GM21390 (cell line): ENCODE results near the gene ATP1A2.

ENCODE experiments used
- ATAC-seq: cut with Tn5 transposase; IDR thresholded peaks from one replicate; pipeline ENCODE4 v1.9.1; 2021; ENCODE audit not compliant: unreplicated experiment

ATP1A2 gene

DNA sequence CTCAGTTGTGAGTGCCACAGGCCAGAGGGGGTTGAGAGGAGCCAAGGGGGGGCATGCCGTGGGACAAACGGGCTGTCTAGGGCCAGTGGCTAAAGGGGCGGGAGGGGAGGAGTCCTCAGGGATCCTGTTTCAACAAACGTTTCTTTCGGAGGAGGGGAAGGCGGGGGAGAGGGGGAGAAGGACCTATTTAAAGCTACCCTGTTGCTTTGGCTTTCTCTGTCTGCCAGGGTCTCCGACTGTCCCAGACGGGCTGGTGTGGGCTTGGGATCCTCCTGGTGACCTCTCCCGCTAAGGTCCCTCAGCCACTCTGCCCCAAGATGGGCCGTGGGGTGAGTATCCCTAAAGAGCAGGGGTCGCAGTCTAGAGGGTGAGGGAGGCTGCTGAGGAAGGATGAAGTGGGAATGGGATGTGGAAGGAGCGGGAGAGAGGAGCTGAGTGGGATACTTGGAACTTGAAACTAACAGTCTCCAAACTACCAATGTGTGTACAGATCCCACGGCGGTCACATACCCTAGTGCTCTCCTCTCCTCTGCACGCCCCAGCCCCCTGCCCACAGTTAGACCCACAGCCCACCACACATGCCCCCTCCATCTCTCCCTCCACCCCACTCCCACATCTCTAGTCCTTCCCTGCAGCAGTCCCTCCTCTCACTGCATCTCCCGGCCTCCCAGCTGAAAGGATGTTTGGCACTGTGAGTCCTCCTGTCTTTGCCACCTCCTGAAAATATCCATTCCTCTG lies at the start of gene ATP1A2:
Gene ATP1A2 (plus strand): TSS at position 215 of the 738 bp plus-strand sequence. CDS start 103 bp downstream, at position 318.
- ATAC-seq = no peak

DNA sequence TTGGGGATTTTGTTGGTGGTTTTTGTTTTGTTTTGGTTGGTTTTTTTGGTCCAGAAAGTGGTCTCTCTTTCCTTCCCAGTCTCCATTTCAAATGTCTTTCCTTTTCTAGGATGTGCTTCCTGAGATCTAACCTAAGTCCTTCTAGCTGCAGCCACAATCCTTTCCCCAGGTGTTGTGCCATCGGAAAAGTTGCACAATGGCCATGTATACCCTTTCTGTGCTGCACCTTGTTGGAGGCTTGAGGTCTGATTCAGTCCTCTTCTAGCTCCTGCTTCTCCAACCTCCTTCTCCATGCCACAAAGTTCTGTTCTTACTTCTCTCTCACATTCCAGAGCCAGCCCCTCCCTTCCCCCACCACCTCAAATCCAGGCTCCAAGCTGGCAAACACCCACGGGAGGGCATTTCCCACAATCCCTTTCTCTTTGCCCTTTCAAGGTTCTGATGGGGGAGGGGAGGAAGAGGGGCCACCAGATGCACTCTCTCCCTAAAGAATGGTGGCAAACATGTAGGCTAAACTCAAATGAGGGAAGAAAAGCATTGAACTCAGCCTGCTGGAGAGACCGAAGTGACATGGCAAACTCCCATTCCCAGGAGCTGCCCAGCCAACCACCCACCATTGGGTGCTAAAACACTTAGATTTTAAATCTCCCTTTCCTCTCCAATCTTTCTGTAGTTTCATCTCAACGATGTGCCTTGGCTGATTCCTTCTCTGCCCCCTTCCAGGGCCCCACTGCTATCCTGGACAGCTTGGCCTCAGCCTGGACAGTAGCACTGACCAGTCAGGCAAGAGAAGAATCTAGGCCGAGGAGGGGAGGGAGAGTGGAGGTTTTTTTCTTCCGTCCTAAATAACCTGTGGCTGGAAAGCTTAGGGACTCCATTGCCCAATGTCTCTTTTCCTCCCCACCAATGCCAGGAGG lies 48.5 kb upstream of the ATP1A2 start:
- no peak for ATAC-seq

DNA sequence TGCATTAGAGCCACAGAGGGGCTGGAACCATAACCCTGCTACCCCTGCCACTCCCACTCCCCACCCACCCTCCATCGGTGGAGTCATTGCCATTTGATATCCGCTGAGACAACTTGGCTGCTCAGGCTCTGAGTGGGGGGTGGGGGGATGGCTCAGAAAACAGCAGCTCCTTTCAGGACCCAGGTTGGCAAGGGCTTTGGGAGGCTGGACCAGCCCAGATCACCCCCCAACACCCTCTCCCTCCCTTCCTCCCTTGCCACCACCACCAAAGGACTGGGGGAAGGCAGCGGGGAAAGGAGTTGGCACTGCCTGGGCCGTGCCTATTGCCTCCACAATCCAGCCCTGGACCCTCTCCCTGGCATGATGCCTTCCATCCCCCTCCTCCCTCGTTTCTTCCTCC lies 47.3 kb upstream of the ATP1A2 start:
- no peak for ATAC-seq

DNA sequence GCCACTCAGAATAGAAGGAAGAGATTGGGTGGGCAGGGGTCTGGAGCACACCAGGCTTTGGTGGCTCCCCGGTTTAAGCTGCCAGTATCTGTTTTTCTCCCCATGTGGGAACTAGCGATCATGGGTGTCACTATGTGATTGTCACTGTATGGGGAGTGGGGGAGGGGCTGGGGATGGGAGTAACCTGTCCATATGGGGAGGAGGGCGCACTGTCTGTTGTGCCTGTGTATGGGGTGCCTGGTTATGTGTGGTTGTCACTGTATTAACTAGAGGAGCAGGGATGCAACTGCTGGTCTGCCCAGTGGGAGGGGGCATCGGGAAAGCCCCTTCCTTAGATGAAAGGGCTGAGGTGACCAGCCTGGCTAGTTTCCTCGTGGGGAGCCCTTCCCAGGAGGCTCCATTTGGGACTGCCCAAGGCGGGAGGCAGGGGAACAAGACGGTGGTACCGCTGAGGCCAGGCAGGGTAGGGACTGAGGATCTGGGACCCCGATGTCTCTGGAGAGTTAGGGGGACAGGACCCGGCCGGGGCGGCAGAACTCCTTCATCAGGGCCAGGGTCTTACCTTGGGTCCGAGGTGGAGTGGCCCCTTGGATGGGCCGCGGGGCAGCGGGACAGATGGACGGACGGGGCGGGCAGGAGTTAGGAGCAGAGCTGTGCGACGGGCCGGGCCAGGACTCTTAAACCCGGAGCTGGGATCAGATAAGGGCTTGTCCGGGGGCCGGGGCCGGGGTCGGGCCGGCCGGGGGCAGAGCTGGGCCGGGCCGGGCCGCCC lies 45.9 kb upstream of the ATP1A2 start, which contains the start of gene KCNJ10:
Gene KCNJ10 (minus strand): TSS at position 701 of the 772 bp plus-strand sequence. CDS start 27,628 bp downstream, outside the sequence.
- ATAC-seq = no peak

DNA sequence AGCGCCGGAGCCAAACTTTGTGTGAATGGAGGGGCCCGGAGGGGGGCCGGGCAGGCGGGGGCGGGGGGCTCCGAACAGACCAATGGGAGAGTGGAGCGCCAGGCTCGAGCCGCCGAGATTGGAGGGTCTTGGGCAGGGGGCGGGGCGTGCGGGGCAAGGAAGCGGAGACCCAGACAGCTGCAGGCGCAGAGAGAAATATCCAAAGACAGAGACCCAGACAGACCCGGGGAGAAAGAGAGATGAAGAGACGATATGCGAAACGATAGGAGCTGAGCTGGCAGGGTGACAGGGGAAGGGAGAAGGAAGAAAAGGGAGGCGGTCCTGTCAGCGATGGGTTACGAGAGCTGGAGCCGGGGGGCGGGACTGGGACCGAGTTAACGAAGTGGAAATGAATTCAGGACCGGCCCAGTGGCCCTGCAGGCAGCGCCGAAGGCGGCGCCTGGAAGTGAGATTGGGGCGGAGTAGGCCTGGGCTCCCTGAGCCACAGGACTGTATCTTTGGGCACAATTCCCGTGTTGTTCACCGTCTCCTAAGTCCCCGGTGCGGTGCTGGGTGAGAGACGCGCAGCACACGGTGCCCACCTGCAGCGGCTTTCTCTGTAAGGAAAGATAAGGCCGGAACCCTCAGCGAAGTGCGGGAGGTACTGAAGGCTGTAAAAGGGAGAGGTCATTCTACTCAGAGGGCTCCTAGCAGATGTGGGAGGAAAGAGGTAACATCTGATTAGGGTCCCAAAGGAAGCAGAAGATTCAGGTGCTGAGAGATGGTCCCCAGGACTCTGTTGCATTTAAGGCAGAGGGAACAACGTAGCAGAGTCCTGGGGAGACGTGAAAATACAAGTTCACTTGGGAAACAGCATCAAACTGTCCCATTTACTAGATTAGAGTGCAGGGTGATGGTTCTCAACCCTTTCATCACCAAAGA lies 45.1 kb upstream of the ATP1A2 start:
- ATAC-seq = peak; percentile 52

DNA sequence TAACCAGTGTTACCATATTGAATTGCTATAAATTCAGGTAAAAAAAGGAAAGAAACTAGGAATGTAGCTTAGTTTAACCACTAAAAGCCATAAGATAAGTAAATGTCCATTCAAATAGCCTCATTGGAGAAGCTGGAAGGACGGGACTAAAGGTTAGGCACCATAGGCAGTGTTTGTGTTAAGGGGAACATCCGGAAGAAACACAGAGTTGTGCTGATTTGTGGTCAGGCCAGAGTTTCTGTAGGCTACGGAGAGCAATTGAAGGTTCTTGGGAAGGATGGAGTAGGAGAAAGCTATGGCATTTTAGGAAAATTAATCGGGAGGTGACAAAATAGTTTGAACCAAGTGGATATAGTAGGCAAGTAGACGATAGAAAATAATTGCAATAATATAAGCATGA lies 44.3 kb upstream of the ATP1A2 start:
- no peak for ATAC-seq

DNA sequence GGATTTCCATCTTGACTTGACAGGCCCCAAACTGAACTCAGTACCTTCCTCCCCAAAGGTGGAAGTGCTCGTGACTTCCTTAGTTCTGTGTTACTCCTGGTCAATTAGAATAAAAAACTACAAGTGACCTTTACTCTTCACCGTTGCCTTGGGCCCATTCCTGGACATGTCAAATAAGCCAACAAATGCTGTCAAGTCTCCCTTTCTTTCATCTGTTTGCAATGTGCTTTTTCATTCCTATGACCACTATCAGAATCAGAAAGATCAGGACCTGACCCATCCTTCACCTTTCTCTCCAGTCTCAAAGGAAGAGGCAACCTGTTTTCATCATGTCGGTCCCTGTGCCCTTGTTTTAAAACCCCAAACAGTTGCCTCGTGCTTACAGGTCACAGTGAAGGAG lies 40.7 kb upstream of the ATP1A2 start:
- no peak for ATAC-seq

DNA sequence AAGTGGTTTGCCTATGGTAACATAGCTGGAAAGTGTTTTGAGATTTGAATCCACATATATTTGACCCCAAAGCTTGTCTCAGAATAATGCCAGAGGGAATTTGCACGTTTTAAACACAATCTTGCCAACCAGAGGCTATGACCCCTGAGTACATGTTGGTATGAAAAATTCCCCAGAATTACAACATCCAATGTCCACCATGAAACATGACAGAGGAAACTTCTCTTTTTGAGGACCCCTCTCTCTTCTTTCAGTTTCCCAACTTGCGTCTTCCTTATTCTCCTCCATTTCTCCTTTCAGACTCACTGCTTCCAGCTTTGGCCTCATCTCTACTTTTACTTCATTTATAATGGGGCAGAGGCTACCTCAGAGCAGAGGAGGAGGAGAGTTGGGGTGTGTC lies 39.7 kb upstream of the ATP1A2 start:
- no peak for ATAC-seq

DNA sequence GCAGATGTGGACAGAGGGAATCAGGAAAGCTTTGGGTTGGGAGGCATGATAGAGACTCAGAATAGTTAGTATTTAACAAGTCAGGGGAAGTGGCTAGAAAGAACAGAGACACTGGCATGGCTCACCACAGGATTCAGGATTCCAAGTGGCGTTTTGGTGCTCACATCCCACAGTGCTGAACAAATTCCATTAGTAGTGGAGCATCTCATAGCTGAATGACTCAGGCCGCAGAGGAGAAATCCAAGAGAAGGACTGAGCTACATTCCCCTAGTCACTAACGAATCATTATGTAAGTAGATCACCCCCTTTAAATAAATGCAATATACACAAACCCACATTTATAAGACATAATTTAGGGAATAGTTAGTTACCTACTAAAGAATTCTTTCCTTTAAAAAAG lies 39.3 kb upstream of the ATP1A2 start:
- ATAC-seq = no peak

DNA sequence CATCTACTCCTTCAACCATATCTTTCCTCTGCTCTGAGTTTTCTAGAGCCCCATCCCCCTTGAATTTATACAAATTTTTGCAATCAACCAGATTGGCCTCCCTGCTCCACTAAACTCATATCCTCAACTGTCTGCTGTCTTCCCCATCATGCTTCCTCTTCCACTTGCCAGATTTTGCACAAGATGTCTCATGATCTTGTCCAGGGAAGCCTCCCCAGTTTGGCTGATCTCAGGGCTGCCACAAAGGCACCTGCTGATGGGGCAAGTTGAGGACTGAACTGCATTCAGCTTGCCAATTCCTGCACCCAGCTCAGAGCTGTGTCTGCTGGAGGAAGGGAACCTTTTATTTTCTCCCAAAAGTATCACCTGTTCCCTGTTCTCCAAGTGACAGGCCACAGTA lies 38.1 kb upstream of the ATP1A2 start:
- ATAC-seq = no peak

DNA sequence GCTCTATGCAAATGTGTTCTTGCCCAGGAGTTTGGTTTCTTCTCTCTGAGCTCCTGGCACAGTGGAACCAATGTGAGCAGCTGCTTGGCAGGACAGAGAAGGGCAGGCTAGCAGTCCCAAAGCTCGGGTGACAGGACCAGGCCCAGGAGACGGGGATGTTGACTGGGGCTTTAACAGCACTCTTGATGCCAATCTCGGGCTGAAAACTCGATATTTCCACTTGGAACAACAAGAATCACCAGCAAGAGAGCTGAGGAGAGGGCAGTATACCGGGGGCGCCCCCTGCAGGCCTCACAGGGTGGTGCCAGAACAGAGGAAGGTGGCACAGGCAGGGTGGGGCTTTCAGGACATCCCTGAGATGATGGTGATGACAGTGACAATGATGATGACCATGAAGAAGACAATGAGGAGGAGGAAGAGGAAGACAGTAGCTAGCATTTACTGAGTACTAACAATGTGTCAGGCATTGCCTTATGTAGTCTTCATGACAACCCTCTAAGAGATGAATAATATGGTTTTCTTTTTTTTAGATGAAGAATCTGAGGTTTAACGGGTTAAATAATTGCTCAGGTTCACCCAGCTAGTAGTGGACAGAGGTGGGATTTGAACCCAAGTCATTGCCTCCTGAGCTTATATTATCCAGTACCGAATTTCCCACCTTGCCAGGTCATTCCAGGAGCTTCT lies 36.9 kb upstream of the ATP1A2 start:
- peak; percentile 82 for ATAC-seq

DNA sequence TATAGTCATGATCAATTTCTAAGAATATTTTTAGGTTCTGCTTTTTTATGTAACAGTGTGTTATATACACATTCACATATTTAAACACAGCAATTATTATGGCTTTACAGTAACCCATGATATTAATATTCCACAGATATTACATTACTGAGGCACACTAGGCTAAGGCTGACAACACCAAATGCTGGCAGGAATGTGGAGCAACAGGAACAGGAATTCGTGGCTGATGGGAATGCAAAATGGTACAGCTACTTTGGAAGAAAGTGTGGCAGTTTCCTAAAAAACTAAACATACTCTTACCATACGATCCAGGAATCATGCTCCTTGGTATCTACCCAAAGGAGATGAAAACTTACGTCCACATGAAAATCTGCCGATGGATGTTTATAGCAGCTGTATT lies 36.1 kb upstream of the ATP1A2 start:
- ATAC-seq = no peak

DNA sequence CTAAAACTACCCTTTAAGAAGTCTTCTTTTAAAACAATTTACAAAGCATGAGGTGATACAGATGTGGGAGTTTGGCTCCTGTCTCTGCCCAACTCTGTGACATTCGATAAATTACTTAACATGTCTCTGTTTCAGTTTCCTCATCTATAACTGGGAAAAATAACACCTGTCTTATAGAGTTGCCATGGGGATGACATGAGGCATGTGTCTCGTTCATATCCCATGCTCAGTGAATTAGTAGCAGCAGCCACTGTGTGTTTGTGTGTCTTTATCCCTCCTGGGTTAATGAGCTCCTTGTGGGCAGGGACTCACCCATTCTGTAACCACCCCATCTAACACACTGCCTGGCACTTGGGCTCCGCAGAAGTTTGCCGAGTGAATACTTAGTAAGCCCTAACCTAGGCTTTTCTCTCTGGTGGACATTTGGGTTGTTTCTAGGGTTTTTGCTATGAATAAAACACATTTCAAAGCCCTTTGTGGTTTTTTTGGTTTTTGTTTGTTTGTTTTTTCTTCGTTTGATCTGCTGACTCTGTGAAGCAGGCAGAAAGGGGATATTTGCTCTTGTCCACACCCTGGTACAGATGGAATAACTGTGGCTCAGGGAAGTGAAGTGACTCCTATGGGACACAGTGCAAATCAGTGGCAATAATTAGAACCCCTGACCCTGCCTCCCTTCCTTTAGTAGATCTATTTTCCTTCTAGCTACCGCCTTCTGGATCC lies 35.0 kb upstream of the ATP1A2 start:
- ATAC-seq = no peak

DNA sequence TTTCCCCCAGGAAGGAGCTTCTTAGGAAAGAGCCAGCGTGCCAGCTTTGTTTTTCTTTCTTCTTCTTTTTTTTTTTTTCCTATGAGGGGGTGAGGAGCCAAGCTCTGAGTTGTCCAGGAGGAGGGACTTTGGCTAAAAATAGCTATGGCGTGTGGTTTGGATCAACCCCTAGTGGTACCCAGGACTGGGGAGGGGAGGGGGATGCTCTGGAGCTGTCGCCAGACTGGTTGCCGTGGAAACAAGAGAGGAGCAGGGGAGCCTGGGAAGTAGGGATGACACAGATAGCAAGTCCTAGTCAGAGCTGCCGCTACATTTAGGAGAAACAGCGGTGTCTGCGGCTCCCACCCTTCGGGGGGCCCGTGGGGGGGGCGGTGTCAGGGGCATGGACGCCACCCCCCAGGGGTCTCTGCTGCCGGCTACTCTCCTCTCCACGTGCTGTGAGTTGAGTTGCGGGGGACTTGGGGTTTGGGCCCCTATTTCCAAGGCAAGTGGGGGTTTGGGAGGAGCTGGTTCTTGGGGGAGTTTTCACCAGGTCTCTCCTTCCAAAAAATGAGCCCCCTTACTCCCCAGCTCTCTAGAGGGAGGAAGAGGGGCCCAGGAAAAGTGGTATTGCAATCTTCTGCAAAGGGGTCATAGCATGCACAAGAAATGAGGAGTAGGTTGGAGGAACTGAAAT lies 34.2 kb upstream of the ATP1A2 start, which contains the start of gene KCNJ9:
Gene KCNJ9 (plus strand): TSS at position 278 of the 676 bp plus-strand sequence. CDS start 2,493 bp downstream, outside the sequence.
- ATAC-seq = no peak

DNA sequence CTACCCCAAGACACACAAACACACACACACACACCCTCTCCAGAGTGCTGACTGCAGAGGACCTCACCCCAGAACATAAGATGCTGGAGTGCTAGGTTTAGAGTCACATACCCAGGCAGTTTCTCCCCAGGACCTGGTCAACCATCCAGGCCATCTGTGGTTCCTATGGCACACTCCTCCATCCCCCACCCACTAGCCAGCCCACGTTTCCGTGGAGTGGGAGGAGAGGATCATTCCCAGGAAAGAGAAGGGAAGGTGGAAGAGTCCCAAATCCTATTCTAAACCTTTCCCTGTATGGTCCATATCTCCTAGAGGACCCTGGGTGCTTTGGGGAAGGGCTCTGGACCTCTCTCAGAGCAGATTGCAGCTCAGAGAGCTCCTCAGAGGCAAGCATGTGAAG lies 33.1 kb upstream of the ATP1A2 start:
- no peak for ATAC-seq

DNA sequence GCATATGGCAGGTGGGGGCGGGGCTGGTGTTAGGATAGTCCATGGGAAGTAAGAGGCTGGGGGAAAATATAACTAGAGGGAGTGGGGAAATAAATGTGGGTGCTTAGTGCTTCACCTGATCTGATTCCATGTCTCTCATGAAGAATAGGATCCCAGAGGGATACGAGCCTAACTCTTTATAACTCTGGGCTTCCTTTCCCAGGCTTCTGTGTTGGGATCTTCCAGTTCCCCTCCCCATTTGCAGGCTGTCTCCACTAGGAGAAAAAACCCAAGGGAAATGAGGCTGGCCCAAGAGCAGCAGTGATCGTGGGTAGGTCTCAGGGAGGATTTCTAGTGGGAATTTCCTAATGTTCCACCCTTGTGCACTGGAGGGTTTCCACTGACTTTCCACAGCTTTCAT lies 32.6 kb upstream of the ATP1A2 start:
- no peak for ATAC-seq

DNA sequence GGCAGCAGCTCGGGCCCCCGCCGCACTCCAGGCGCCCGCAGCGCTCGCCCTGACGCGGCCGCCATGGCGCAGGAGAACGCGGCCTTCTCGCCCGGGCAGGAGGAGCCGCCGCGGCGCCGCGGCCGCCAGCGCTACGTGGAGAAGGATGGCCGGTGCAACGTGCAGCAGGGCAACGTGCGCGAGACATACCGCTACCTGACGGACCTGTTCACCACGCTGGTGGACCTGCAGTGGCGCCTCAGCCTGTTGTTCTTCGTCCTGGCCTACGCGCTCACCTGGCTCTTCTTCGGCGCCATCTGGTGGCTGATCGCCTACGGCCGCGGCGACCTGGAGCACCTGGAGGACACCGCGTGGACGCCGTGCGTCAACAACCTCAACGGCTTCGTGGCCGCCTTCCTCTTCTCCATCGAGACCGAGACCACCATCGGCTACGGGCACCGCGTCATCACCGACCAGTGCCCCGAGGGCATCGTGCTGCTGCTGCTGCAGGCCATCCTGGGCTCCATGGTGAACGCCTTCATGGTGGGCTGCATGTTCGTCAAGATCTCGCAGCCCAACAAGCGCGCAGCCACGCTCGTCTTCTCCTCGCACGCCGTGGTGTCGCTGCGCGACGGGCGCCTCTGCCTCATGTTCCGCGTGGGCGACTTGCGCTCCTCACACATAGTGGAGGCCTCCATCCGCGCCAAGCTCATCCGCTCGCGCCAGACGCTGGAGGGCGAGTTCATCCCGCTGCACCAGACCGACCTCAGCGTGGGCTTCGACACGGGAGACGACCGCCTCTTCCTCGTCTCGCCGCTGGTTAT lies 31.4 kb upstream of the ATP1A2 start:
- peak; percentile 75 for ATAC-seq
